ENCODE measurements around the gene CRY2.
"Not testable (repeated sequence)": the region's sequence is repeated elsewhere in the genome, so short reads cannot be mapped to it uniquely, and the experiment has no call there.

The CRY2 gene

DNA sequence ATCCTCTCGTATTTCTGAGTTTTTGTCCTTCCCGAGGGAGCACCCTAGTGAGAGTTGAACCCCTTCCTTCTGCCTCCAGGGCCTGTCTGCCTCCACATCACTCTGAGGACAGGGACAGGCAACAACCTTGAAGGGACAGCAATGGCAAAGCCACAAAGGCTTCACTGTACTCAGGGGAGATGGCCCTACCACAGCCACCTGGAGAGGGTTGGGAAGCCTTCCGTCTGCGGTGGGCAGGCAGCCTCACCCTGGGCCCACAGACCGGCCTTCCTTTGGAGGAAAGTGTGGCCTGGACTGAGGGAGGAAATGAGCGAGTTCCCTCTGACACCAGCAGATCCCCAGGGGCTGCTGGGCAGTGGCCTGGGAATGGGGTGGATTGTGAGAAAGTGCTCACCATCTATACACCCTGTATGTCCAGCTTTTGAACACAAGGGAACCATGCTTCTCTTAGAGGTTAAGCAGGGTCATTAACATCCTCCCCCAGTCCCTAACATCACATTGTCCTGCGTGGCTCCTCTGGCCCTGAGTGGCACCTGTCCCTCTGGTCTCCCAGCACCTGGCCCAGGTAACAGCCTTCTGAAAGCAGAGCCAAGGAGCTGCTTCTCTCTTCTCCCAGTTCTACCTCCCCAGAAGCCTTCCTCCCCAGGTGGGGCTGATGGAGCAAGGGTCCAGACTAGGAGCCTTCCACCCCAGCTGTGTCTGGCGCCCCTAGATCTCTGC is 35.5 kb upstream of the CRY2 start:
- DNase-seq = no peak

DNA sequence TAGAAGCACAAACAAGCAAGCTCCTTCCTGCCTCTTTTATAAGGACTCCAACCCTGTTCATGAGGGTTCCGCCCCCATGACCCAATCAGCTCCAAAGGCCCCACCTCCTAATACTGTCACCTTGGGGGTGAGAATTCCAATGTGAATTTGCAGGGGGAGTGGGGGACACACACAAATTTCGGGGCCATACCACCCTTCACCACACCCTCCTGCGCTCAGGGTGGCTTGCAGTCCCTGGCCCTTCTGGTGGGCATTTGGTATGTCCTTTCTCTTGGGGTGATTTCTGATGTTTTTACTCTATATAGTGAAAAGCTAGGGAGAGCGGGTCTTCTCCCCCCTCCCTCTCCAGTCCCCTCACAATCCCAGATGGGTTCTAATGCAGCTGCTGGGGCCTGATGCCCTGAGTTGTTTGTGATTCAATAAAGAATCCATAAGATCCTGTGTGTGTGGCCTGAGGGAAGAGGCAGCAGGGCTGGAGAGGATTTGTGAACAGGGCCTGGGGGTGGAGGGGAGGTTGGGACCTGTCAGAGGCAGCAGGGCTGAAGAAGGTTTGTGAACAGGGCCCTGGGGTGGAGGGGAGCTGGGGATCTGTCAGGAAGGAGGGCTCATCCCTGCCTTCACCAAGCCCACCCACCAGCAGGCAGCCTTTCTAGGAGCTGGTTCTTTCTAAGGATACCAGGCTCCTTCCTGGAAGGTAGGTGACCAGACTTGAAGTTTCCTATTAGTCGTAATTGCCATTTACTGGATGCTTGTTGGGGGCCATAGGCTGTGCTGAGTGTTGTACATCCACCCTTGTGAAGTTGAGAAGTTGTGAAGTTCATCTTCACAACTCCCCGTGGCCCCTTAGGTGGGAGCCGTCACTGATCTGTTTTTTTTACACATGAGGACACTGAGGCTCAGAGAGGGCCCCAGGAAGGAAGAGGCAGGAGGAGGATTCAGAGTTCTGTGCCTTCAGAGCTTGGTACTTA is 34.4 kb upstream of the CRY2 start:
- DNase-seq = no peak

DNA sequence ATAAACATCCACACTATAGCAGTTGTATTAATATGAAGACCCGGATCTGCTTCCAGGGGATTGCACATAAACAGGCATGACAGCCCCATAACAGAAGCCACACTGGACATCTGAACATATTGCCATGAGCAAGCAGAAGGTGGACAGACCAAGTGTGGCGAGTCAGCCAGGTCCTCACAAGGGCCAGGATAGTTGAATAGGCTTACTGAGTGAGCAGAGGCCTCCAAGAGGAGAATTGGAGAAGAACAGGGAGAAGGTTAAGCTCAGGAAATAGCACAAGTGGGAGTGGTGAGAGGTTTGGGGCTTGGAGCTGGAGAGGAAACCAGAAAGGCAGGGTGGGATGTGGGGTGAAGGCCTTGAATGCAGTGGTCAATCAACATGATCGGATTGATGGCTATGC is 31.5 kb upstream of the CRY2 start:
- DNase-seq = no peak

DNA sequence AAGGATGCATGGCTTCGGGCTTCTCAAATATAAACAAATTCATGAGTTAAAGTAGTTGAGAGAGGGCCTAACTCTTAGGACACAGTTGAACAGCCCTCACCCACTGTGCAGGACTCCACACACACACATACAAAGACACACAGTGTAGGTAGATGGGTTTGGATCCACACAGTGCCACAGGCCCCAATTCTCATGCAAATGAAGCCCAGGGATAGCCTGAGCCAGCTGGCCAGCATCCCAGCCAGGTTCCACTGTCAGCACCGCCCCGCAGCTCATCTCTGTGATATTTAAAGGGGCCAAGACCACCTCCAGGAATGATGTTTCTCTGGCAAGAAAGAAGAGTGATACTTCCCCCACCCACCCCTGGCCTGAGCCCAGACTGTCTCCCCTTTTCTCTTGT is 30.7 kb upstream of the CRY2 start:
- no peak for DNase-seq

DNA sequence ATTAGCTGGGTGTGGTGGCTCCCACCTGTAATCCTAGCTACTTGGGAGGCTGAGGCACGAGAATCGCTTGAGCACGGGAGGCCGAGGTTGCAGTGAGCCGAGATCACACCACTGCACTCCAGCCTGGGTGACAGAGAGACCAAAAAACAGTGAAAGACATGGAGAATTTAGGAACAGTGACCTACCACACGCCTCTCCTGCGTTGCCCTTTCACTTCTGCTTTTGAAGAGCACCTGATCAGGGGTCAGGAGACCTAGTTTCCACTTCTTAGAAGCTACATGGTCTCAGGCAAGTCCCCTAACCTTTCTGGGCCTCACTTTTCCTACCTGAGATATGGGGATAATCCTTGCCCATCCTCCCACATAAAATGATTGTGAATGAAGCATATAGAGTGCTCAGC is 30.1 kb upstream of the CRY2 start:
- DNase-seq = no peak

DNA sequence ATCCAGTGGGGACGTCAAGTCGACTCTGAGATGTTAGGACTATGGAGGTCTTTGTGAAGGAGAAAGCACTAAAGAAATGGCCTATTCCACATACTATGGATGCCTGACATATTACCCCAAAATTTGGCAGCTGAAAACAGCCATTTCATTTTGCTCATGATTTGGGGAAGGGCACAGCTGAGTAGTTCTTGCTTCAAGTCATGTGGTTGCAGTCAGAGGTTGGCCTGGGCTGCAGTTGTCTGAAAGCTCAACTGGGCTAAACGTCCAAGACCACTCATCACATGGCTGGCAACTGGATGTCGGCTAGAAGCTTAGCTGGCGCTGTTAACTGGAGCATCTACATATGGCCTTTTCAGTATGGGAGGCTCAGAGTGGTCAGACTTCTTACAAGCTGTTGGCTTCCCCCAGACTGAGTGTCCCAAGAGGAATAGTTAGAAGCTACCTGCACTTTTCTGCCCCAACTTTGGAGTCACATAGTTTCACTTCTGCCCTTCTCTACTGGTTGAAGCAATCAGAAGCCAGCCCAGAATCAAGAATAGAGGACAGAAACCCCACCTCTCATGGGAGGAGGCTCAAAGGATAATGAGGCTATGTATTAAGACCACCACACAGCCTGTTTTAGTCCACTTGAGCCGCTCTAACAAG is 28.2 kb upstream of the CRY2 start:
- DNase-seq = no peak

DNA sequence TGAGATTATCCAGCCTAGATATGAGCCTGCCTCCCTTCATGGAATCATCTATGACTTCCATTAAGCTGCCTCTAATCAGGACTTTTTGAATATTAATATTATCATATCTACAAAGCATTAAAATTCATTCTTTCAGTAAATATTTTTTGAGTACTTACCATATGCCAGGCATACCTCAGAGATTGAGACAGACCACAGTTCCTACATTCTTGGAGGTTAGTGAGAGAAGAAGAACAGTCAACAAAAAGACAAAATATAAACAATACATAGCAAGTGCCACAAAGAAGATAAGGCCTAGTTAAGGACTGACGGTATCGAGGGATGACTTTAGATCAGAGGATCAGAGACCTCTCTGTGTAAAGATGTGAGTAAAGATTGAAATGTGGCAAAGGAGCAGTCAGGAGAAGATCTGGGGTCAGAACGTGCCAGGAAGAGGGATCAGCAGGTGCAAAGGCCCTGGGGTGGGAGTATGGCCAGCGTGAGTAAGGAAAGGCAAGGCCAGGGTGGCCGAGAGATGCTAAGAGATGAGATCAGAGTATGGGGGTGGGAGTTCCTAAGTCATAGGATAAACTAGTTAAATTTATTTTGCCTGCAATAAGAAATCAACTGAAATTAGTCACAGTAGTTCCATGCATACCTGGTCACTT is 26.9 kb upstream of the CRY2 start:
- DNase-seq = no peak

DNA sequence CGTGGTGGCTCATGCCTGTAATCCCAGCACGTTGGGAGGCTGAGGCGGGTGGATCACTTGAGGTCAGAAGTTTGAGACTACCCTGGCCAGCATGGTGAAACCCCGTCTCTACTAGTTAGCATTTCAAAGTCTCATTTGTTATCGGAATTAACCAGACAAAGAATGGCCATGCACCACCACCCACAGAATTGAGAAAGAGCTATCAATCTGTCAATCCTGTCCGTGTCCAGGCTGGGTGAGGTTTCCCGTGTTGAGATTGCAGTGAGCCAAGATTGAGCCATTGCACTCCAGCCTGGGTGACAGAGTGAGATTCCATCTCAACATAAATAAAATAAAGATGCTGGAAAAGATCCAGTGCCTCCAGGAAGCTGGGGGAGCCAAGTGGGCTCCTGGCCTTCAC is 20.8 kb upstream of the CRY2 start:
- DNase-seq = not testable (repeated sequence)

DNA sequence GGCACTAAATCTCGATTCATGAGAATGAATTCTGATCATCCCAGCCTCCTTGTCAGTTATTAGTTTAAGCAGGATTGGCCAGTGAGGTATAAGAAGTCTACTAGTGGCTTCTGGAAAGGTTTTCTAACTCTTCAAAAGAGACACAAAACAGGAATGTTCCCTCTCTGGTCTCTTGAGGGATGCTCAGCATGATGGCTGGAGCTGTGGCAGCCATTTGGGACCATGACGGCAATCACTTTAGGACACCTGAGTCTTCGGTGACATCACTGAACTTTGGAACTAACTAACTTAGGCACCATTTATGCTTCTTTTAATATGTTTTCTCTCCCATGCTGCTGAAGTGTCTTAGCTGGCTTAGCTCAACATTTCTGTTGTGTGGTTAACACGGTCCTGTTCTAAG is 20.2 kb upstream of the CRY2 start:
- no peak for DNase-seq

DNA sequence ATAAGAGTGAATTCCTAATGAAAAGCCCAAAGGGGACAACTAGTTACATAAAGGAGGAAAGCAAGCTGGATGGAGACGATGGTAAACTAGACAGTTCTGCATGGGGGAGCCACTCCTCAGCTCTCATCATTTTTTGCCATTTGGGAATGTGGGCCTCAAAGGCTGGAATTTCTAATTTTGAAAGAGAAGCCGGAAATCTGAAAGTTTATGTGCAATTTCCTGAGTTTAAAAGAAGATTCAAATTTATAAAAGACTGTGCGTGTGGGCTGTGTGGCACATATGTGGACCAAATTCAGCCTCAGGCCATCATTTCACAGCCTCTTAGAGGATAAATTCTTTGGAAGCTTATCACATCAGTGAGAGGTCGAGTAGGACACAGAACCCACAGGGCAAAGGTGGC is 18.3 kb upstream of the CRY2 start:
- no peak for DNase-seq

DNA sequence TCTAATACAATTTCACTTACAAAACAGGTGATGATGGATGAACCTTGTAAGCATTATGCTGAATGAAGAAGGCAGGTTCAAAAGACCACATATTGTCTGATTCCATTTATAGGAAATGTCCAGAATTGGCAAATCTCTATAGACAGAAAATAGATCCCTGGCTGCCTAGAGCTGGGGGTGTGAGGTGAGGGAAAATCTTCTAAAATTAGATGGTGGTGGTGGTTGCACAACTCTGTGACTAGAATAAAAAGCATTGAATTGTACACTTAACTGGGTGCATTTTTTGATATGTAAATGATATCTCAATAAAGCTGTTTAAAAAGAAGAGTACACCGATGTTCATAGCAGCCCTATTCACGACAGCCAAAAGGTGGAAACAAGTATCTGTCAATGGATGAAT is 16.7 kb upstream of the CRY2 start:
- no peak for DNase-seq

DNA sequence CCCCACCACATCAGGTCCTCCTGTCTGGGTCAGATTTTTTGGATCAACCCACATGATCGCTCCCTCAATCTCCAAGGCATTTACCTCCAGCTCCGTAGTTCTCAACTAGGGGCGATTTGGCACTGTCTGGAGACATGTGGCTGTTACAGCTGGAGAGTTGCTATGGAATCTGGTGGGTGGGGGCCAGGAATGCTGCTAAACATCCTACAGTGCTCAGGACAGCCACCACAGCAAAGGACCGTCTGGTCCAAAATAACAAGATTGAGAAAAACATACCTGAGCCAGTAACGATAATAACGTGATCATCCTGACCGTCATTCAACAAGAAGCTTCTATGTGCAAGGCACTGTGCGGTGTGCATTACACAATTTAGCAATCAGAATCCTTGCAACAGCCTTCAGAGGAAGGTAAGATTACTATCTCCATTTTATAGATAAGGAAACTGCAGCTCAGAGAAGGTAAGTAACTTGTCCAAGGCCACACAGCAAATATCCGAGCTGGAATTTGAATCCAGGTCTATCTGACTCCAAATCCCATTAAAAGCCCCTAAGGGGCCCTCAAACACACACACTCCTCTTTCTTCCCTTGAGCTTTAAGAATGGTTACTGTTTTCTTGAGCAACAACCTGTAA is 14.3 kb upstream of the CRY2 start:
- DNase-seq = no peak

DNA sequence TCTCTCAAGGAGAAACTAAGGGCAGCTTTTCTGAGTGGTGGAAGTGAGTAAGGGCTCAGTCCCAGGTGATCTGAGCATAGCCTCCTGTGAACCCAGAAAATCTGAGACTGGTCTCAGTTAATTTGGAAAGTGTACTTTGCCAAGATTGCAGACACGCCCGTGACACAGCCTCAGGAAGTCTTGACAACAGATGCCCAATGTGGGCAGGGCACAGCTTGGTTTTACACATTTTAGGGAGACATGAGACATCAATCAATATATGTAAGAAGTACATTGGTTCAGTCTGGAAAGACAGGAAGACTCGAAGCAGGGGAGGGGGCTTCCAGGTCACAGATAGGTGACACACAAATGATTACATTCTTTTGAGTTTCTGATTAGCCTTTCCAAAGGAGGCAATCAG is 13.5 kb upstream of the CRY2 start:
- DNase-seq = no peak

DNA sequence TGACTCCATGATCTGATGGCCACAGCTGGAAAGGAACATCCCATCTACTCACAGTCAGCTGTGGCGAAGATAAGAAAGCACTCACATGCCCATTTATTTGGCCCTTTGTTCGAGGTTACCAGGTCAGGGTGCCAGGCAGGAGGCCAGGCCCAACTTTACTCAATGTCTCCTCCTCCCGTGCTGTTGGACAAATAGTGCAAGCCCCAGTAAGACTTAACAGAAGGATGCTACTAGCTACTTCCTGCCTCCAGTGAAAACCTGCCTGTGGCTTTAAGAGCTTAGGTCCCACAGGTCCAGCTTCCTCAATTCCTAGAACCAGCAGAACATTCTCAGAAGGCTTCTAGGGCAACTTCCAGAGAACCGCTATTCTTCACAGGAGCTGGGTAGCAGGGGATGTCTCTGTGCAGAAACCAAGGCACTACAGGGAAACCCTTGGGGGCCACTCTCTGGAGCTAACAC is 12.9 kb upstream of the CRY2 start:
- peak; percentile 81 for DNase-seq

DNA sequence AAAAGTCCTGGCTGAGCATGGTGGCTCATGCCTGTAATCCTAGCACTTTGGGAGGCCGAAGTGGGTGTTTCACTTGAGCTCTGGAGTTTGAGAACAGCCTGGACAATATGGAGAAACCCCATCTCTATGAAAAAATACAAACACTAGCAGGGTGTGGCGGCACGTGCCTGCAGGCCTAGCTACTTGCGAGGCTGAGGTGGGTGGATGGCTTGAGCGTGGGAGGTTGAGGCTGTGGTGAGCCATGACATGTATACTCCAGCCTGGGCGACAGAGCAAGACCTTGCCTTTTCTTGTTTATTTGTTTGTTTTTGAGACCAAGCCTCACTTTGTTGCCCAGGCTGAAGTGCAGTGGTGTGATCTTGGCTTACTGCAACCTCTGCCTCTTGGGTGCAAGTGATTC is 8.1 kb upstream of the CRY2 start:
- no peak for DNase-seq

DNA sequence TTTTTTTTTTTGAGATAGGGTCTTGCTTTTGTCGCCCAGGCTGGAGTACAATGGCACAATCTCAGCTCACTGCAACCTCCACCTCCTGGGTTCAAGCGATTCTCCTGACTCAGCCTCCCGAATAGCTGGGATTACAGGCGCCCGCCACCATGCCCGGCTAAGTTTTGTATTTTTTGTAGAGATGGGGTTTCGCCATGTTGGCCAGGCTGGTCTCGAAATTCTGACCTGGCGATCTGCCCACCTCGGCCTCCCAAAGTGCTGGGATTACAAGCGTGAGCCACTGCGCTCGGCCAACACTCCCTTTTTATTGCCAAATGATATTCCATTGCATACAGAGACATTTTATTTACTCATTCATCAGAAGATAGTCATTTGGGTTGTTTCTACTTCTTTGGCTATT is 7.0 kb upstream of the CRY2 start:
- not testable (repeated sequence) for DNase-seq

DNA sequence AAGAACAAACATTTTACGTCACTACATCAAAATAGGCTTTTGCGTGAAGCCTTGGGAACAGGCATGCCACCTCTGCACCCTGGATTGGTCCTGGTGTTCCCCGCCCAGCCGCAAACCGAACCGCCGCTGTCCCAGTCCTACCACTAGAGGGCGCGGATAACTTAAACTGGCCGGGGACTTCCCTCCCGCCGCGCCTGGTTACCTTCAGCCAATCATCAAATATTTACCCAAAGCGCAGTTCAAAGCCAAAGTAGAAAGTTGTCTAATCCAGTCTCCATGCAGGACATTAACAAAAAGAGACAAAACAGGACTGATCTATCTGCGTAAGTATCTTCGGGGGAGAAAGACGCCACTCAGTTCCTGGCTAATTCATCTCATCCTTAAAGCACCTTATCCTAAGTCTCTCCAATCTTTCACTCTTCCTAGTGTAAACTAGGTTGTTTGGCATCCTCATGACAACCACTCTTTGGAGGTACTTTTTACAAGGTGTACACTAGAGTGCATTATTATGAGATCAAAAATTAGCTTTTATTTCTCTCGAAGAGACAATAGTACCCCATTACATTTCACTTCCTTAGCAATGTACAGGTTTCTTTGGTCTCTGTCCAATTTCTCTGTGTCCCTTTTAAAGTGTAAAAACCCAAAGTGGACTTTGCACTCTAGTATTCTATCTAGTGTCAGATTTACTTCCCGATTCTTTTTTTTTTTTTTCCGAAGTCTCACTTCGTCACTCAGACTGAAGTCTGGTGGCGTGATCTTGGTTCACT is 3.9 kb upstream of the CRY2 start:
- DNase-seq = peak; percentile 93

DNA sequence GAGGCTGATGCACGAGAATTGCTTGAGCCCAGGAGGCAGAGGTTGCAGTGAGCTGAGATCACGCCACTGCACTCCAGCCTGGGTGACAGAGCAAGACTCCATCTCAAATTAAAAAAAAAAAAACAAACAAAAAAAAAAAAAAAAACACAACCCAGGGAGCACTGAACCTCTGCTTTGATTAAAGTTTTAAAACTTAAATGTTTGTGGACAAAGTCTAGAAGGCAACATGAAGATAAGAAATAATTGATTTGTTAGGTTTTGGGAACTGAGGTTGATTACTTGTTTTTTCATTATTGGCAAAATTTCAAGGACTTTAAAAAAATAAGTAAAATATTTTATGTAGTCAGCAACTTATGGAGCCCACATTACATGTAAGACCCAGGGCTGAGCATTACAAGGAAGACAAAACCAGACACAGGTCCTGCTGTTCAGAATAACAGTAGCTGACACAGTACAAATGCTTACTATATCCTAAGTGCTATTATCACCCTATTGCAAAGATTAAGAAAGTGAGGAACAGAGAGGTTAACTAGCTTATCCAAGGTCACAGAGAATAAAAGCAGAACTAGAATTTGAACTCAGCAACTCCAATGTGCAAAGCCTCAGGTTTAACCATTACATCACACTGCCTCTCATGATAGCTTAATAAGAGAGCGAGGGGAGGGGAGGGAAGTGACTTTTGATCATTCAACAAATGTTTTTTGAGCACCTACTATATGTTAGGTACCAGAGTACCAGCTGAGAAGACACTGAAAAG is 2.3 kb upstream of the CRY2 start:
- no peak for DNase-seq

DNA sequence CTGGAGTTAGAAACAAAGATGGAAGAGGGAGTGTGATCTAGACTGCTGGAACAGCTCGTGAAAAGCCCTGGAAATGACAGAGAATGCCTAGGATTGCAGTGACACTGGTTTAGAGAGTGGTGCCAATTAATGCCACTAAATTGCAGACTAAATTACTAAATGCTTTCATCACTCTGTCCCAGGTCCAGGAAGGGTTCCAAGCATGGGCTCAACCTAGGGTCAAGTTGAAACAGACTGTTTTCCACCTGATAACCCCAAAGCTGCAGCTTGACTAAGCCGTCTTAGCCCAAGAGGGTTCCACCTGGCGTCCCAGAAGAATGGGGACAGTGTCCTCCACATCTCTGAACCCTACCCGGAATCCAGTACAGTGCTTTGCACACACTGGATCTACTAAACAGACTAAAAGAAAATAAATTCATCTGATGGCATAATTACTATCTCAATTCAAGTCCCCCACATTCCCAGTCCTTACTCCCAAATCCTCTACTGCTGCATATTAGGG is 1.1 kb upstream of the CRY2 start:
- no peak for DNase-seq

DNA sequence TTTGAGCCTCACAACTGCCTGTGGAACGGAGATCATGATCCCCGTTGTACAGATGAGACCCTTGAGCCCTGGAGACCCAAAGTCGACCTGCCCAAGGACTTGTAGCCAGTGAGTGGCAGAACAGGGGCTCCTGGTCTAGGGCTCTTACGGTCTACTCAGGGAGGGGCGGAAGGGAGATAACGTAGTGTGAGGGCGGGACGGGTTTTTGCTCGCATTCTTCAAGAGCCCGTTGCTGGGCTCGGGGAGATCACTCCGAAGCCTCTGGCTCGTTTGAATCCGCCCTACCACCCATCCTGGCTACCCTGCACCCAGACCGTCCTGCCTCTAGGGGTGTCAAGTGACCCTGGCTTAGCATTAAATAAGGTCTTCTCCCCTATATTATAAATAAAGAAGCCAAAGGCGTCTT is 639 bp downstream of the CRY2 start:
- DNase-seq = peak; percentile 49

DNA sequence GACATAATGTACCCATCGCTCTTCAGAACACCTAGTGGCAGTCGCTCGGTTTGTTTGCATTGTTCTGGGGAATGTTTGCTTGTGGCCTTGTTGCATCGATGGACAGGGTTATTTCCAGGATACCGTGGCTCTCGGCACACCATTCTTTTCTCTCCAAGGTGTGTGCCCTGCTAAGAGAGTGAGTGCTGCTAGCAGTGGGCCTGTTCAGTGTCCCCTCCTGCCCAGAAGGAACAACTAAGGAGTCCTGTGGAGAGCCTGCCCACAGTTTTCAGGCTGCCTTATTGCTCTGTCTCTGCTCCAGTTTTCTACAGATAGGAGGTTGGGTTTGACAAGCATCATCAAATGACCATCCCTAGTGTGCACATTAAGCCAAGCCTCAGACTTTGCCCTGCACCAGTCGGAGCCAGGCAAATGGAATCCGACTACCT is 1.4 kb downstream of the CRY2 start:
- DNase-seq = no peak

Data from activated CD4-positive, alpha-beta T cell treated with anti-CD3 and anti-CD28 coated beads, Interleukin-2, Interleukin-6, amounts not matched to agents 100 ng/mL and 50 ng/mL, durations not matched to agents 16 hours and 8 hours (primary cell).